H9 (cell line): ENCODE results near the gene GNAI1. TPM values are rescaled to one million over a fixed set of nuclear protein-coding genes. Genes with fewer than 3 reads are reported as not detected.
A peak's percentile ranks its signal among the peaks of the same experiment; 100 is the strongest.

ENCODE experiments used
- DNase-seq: peaks from one replicate; pipeline ENCODE4 v3.0.0-alpha.2; 2017
- H2AFZ ChIP-seq: one replicate; pipeline ENCODE4 v1.6.1; 2013; ENCODE audit warnings: mild to moderate bottlenecking, low read length, control low read depth, moderate library complexity
- H2AK5ac ChIP-seq: 2 replicates; pipeline ENCODE4 v1.6.1; 2013; ENCODE audit warnings: low read length, control low read depth, mixed read lengths; ENCODE audit not compliant: insufficient read length
- H2BK120ac ChIP-seq: one replicate; pipeline ENCODE4 v1.6.1; 2013; ENCODE audit warnings: low read depth, mild to moderate bottlenecking, low read length, control low read depth, inconsistent platforms; ENCODE audit not compliant: poor library complexity, severe bottlenecking
- H2BK12ac ChIP-seq: 2 replicates; pipeline ENCODE4 v1.6.1; 2013; ENCODE audit warnings: low read length, control low read depth, mixed read lengths, low read depth; ENCODE audit not compliant: insufficient read length
- H2BK15ac ChIP-seq: 2 replicates; pipeline ENCODE4 v1.6.1; 2013; ENCODE audit warnings: low read depth, low read length, control low read depth
- H2BK20ac ChIP-seq: one replicate; pipeline ENCODE4 v1.6.1; 2013; ENCODE audit warnings: low read depth, mild to moderate bottlenecking, low read length, control low read depth, inconsistent platforms; ENCODE audit not compliant: poor library complexity, severe bottlenecking
- H2BK5ac ChIP-seq: 2 replicates; pipeline ENCODE4 v1.6.1; 2013; ENCODE audit warnings: low read length, control low read depth, mixed read lengths; ENCODE audit not compliant: insufficient read length
- H3K14ac ChIP-seq: 2 replicates; pipeline ENCODE4 v1.6.1; 2013; ENCODE audit warnings: low read length, control low read depth; ENCODE audit not compliant: insufficient read depth
- H3K18ac ChIP-seq: 2 replicates; pipeline ENCODE4 v1.6.1; 2013; ENCODE audit warnings: low read depth, mild to moderate bottlenecking, mixed read lengths, low read length, control low read depth; ENCODE audit not compliant: insufficient read length
- H3K23ac ChIP-seq: 2 replicates; pipeline ENCODE4 v1.6.1; 2013; ENCODE audit warnings: low read length, control low read depth, mixed read lengths, low read depth; ENCODE audit not compliant: insufficient read length
- H3K23me2 ChIP-seq: 2 replicates; pipeline ENCODE4 v1.6.1; 2013; ENCODE audit warnings: low read depth, mild to moderate bottlenecking, mixed read lengths, low read length, control low read depth; ENCODE audit not compliant: insufficient read length, poor library complexity, severe bottlenecking
- H3K27ac ChIP-seq: 2 replicates; pipeline ENCODE4 v1.5.1; 2013; ENCODE audit warnings: low read length, control low read depth, mixed read lengths, low read depth; ENCODE audit not compliant: insufficient read length
- H3K27me3 ChIP-seq: 2 replicates; pipeline ENCODE4 v1.6.1; 2013; ENCODE audit warnings: low read length, control low read depth, inconsistent platforms; ENCODE audit not compliant: insufficient read depth
- H3K4ac ChIP-seq: 2 replicates; pipeline ENCODE4 v1.6.1; 2013; ENCODE audit warnings: low read depth, mild to moderate bottlenecking, control low read depth, inconsistent platforms, low read length, moderate library complexity
- H3K4me1 ChIP-seq: 2 replicates; pipeline ENCODE4 v1.6.1; 2013; ENCODE audit warnings: low read length, control low read depth, inconsistent platforms; ENCODE audit not compliant: insufficient read depth
- H3K4me2 ChIP-seq: 2 replicates; pipeline ENCODE4 v1.6.1; 2013; ENCODE audit warnings: low read length, control low read depth, mixed read lengths; ENCODE audit not compliant: insufficient read length, insufficient read depth
- H3K56ac ChIP-seq: 2 replicates; pipeline ENCODE4 v1.6.1; 2013; ENCODE audit warnings: low read depth, mild to moderate bottlenecking, mixed read lengths, low read length, control low read depth; ENCODE audit not compliant: insufficient read length
- H3K79me1 ChIP-seq: 2 replicates; pipeline ENCODE4 v1.6.1; 2013; ENCODE audit warnings: low read depth, mild to moderate bottlenecking, moderate library complexity, low read length, control low read depth, inconsistent platforms; ENCODE audit not compliant: insufficient read depth, poor library complexity, severe bottlenecking
- H3K79me2 ChIP-seq: 2 replicates; pipeline ENCODE4 v1.6.1; 2013; ENCODE audit warnings: low read length, control low read depth, inconsistent platforms; ENCODE audit not compliant: insufficient read depth
- H3K9ac ChIP-seq: 2 replicates; pipeline ENCODE4 v1.6.1; 2013; ENCODE audit warnings: low read length, control low read depth, mixed read lengths; ENCODE audit not compliant: insufficient read length; ENCODE audit errors: extremely low read depth
- H3K9me3 ChIP-seq: one replicate; pipeline ENCODE4 v1.6.1; 2013; ENCODE audit warnings: low read depth, low read length, inconsistent platforms; ENCODE audit not compliant: control insufficient read depth
- H3T11ph ChIP-seq: one replicate; pipeline ENCODE4 v1.6.1; 2013; ENCODE audit warnings: mild to moderate bottlenecking, low read length, control low read depth, inconsistent platforms
- H4K20me1 ChIP-seq: one replicate; pipeline ENCODE4 v1.6.1; 2013; ENCODE audit not compliant: control insufficient read depth, insufficient read length, insufficient read depth
- H4K5ac ChIP-seq: 2 replicates; pipeline ENCODE4 v1.6.1; 2013; ENCODE audit warnings: low read depth, mild to moderate bottlenecking, mixed read lengths, low read length, control low read depth; ENCODE audit not compliant: insufficient read length
- H4K8ac ChIP-seq: replicated peaks from 2 replicates; pipeline ENCODE4 v1.6.1; 2013; ENCODE audit warnings: low read length, control low read depth, mixed read lengths, low read depth; ENCODE audit not compliant: insufficient read length
- H4K91ac ChIP-seq: 2 replicates; pipeline ENCODE4 v1.6.1; 2013; ENCODE audit warnings: low read depth, mild to moderate bottlenecking, moderate library complexity, mixed read lengths, low read length, control low read depth; ENCODE audit not compliant: insufficient read length
- H3K27ac Mint-ChIP-seq, 3 experiments: 2 replicates in 2 of 3; 3 replicates in 1 of 3; pipeline ENCODE4 v1.8.0; 2020 to 2021; ENCODE audit warnings: mixed read lengths in 3 of 3, mild to moderate bottlenecking in 1 of 3, moderate library complexity in 1 of 3
- H3K27me3 Mint-ChIP-seq: 2 replicates; pipeline ENCODE4 v1.8.0; 2021; ENCODE audit warnings: low read depth, mild to moderate bottlenecking, moderate library complexity, mixed read lengths
- H3K36me3 Mint-ChIP-seq, 3 experiments: 2 replicates in 2 of 3; 3 replicates in 1 of 3; pipeline ENCODE4 v1.8.0; 2020 to 2021; ENCODE audit warnings: low read depth in 3 of 3, mixed read lengths in 3 of 3; ENCODE audit not compliant: insufficient read depth in 1 of 3
- H3K4me1 Mint-ChIP-seq, 2 experiments: 2 replicates each; pipeline ENCODE4 v1.8.0; 2020; ENCODE audit warnings: mixed read lengths in 2 of 2
- H3K4me3 Mint-ChIP-seq, 2 experiments: 2 replicates in 1 of 2; 3 replicates in 1 of 2; pipeline ENCODE4 v1.8.0; 2020 to 2021; ENCODE audit warnings: mild to moderate bottlenecking in 2 of 2, mixed read lengths in 2 of 2, moderate library complexity in 1 of 2
- H3K9me3 Mint-ChIP-seq, 2 experiments: 2 replicates in 1 of 2; 3 replicates in 1 of 2; pipeline ENCODE4 v1.8.0; 2020; ENCODE audit warnings: mild to moderate bottlenecking in 2 of 2, mixed read lengths in 2 of 2, moderate library complexity in 1 of 2
- WGBS: extraction: QIAGEN DNeasy Blood & Tissue Kit; methylation state at CpG from one replicate; pipeline ENCODE4 v1.1.7; 2013; ENCODE audit warnings: missing lambda C conversion rate, low lambda C conversion rate, mixed read lengths; ENCODE audit not compliant: insufficient read length; ENCODE audit errors: extremely low coverage; 5-methylcytosine and 5-hydroxymethylcytosine counted together
- total RNA-seq: library from RNA; stranded (reverse); gene quantifications from 2 replicates; pipeline ENCODE4 v1.2.1, GENCODE V29; 2021
- TF ChIP-seq, protein P1 (sequence below): fragments of 200-600 bp; sonication (generic); conservative IDR thresholded peaks from 3 replicates; pipeline ENCODE4 v1.8.0; 2021; ENCODE audit warnings: antibody characterized with exemption, mild to moderate bottlenecking

GNAI1 gene
- total RNA-seq, 1 experiment from 2014 or later = 14.1 TPM

DNA sequence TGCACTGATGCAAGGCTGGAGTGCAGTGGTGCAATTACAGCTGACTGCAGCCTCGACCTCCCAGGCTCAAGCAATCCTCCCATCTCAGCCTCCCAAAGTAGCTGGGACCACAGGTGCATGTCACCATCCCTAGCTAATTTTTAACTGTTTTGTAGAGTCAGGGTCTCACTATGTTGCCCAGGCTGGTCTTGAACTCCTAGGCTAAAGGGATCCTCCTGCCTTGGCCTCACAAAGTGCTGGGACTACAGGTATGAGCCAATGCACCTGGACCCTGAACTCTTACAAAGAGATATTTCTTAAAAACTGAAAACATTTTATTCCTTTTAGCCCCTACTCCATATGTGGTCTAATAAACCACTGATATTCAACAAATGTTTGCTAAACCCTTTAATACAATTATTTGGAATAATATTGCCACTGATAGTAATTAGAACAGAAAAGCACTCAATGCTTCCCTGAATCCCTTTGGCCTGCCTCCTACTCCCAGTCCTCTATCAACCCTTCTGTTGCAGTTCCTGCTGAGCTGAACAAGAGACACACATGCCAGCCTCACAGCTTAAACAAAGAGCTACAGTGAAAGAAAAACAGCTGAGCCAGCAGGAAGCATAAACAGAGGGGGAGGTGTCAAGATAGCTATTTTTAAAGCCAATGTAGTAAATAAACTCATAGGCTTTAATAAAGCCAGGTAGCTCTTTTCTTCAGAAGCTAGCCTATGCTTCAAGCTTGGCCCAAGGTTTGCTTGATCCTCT is 7.0 kb upstream of the GNAI1 start:
- Mint-ChIP-seq H3K27ac (peak overlapping the region; percentile 7 to 94 (median 72); a peak in 3 of 7 replicates), H3K36me3 (no peaks in the 10 kb centered on the region; a peak in 1 of 7 replicates), H3K27me3 (peaks cover 25% of the 10 kb centered on the region), H3K9me3 (peaks cover 0 to 3% of the 10 kb centered on the region in 2 experiments; a peak in 1 of 5 replicates), H3K4me1 (peaks cover 11 to 15% of the 10 kb centered on the region in 2 experiments), H3K4me3 (no peak overlapping the region; a peak in 1 of 5 replicates)
- no peak overlapping the region for H3K27ac ChIP-seq
- H3T11ph ChIP-seq = no peak overlapping the region
- H4K8ac ChIP-seq = no peak overlapping the region
- no peak overlapping the region for H3K14ac ChIP-seq
- H4K91ac ChIP-seq = no peak overlapping the region
- H3K23me2 ChIP-seq = no peaks in the 10 kb centered on the region
- no peak overlapping the region for H3K4ac ChIP-seq
- no peak overlapping the region for H2BK20ac ChIP-seq
- H3K4me2 ChIP-seq = peak overlapping the region; percentile 40
- no peak overlapping the region for H2AFZ ChIP-seq
- H2BK12ac ChIP-seq = no peak overlapping the region
- H2BK5ac ChIP-seq = no peak overlapping the region
- H3K23ac ChIP-seq = no peak overlapping the region
- no peak overlapping the region for H3K9ac ChIP-seq
- H4K5ac ChIP-seq = no peak overlapping the region
- H2BK15ac ChIP-seq = no peak overlapping the region
- no peaks in the 10 kb centered on the region for H3K9me3 ChIP-seq
- DNase-seq = peak; percentile 70
- H2BK120ac ChIP-seq = no peak overlapping the region
- H3K18ac ChIP-seq = no peak overlapping the region
- H2AK5ac ChIP-seq = no peak overlapping the region
- H4K20me1 ChIP-seq = no peaks in the 10 kb centered on the region
- no peak overlapping the region for H3K56ac ChIP-seq
- H3K4me1 ChIP-seq = no peaks in the 10 kb centered on the region; the same call in 1 of the 2 replicates
- WGBS = no CpG with 5 or more reads among the region's 1 CpG
- TF ChIP-seq, protein P1, sequence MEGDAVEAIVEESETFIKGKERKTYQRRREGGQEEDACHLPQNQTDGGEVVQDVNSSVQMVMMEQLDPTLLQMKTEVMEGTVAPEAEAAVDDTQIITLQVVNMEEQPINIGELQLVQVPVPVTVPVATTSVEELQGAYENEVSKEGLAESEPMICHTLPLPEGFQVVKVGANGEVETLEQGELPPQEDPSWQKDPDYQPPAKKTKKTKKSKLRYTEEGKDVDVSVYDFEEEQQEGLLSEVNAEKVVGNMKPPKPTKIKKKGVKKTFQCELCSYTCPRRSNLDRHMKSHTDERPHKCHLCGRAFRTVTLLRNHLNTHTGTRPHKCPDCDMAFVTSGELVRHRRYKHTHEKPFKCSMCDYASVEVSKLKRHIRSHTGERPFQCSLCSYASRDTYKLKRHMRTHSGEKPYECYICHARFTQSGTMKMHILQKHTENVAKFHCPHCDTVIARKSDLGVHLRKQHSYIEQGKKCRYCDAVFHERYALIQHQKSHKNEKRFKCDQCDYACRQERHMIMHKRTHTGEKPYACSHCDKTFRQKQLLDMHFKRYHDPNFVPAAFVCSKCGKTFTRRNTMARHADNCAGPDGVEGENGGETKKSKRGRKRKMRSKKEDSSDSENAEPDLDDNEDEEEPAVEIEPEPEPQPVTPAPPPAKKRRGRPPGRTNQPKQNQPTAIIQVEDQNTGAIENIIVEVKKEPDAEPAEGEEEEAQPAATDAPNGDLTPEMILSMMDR = no peak
- H3K79me1 ChIP-seq = no peaks in the 10 kb centered on the region
- H3K79me2 ChIP-seq = 0 out of 2 replicates have a peak, but pooled peaks cover 2% of the 10 kb centered on the region
- H3K27me3 ChIP-seq = peaks cover 16% of the 10 kb centered on the region; the same call in 1 of the 2 replicates
